ENCODE measurements around the gene SLC38A9.

- TF ChIP-seq CTCF (IDR thresholded peaks at IDR 0.05; ENCODE audit: low read length) = no peak
- TF ChIP-seq EZH2 (optimal IDR thresholded peaks at IDR 0.05; ENCODE audit: low read depth, low read length) = no peak
Measured at GRCh38 chr5:55724281-55724680, 12.2 kb upstream of the SLC38A9 start.
